HG03558 (cell line): ENCODE measurements around the gene BATF3.
"Not testable (repeated sequence)": the region's sequence is repeated elsewhere in the genome, so short reads cannot be mapped to it uniquely, and the experiment has no call there.

Experiments used
- ATAC-seq: cut with Tn5 transposase; IDR thresholded peaks from one replicate; pipeline ENCODE4 v1.9.1; 2021; ENCODE audit warnings: moderate number of reproducible peaks; ENCODE audit not compliant: unreplicated experiment; ENCODE audit errors: extremely low read depth

Gene BATF3

DNA sequence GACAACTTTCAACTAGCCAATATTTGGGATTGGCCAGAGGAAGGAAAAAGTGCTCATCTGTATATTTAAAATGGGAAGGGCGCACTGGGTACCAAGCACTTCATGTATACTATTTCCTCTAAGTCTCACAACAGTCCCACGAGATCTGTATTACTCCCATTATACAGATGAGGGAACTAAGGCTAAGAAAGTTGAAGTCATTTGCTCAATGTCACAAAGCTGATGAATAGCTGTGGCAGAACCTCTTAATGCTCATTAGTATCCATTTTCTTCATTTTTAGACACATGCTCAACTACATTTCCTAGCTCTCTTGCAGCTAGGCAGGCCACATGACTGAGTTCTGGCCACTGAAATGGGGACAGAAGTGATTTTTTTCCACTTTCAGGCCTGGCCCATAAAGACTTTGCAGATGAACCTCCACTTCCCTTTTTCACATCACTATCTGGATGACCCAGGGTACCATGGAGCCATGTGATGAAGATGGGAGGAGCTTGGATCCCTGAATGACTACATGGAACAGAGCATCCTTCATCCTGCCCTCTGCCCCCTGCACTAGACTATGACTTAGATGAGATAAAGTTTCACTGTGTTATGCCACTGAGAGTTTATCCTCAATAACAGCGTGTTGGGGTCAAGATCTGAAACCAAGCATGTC lies 59.3 kb downstream of the BATF3 start:
- ATAC-seq: no peak

DNA sequence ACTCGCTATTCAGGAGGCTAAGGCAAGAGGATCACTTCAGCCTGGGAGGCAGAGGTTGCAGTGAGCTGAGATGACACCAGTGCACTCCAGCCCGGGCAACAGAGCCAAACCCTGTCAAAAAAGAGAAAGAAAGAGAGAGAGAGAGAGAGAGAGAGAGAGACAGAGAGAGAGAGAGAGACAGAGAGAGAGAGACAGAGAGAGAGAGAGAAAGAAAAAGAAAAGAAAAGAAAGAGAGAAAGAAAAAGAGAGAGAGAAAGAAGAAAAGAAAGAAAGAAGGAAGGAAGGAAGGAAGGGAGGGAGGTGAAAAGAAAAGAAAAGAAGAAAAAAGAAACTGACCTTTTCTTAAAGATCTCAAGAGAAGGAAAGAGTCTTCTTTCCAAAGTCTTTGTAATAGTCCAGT lies 60.1 kb downstream of the BATF3 start:
- ATAC-seq: not testable (repeated sequence)

DNA sequence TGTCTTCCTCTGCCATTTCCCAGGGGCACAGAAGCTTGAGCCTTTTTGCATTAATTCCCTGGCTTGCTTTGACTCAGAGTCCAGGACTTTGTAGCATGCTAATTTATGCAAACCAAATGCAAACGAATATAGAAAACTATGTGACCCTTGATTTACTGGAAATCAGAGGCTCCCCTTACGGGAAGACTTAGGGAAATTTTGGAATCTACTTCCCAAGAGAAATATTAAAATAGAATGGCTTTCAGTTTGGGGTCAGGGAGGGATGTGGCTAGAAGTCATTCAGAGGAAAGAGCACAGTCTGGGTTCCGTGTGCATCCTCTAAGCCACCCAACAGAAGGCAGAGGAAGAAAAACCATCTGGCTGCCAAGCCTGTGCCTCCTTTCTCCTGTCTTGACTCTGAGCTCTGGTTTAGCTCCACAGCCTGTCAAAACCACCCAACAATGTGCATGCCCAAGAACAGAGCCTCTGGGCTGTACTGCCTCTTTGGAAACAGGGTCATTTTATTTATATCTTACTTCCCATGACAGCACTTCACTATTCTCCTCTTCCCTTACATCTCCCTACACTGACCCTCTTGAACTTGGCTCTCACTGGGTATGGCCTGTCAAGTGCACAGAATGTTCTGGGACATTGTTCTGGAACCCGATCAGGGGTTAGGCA lies 61.0 kb downstream of the BATF3 start:
- no peak for ATAC-seq

DNA sequence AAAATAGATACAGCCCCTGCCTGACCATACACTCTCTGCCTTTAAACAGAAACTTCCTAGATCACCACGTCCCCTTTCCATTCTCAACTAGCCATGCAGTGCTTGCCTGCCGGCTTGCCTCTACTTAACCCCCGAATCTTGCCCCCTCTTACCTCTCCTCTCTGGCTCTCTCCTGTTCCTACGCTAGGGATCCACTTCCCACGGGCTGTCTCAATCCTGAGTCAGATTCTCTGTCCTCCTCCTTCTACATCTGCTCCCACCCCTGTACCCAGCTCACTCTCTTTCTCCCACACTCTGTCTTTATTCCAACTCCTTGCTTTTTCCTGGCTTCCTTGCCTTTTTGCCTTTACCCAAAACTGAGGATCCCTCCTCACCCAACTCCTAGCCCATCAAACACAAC lies 61.7 kb downstream of the BATF3 start:
- no peak for ATAC-seq
